Mesendoderm (in vitro differentiated cells): ENCODE data around the gene FMO2.
A peak's percentile ranks its signal among the peaks of the same experiment; 100 is the strongest.
"Not testable (repeated sequence)": the region's sequence is repeated elsewhere in the genome, so short reads cannot be mapped to it uniquely, and the experiment has no call there.

Experiments
- DNase-seq: peaks from one replicate; pipeline ENCODE4 v3.0.0; 2013
- H2AK5ac ChIP-seq: 2 replicates; pipeline ENCODE4 v1.6.1; 2013; ENCODE audit warnings: low read length, inconsistent platforms
- H2BK120ac ChIP-seq: 2 replicates; pipeline ENCODE4 v1.6.1; 2013; ENCODE audit warnings: low read depth, mild to moderate bottlenecking, low read length, moderate library complexity, mixed read lengths
- H2BK15ac ChIP-seq: replicated peaks from 2 replicates; pipeline ENCODE4 v1.6.1; 2013; ENCODE audit warnings: low read depth, mild to moderate bottlenecking, moderate library complexity
- H2BK5ac ChIP-seq: 2 replicates; pipeline ENCODE4 v1.6.1; 2013; ENCODE audit warnings: low read length, inconsistent platforms
- H3K18ac ChIP-seq: 2 replicates; pipeline ENCODE4 v1.6.1; 2013; ENCODE audit warnings: mild to moderate bottlenecking, low read length, mixed read lengths
- H3K23ac ChIP-seq: one replicate; pipeline ENCODE4 v1.6.1; 2013; ENCODE audit warnings: low read length
- H3K27ac ChIP-seq: 2 replicates; pipeline ENCODE4 v1.5.1; 2013; ENCODE audit warnings: low read depth, mild to moderate bottlenecking, inconsistent platforms, low read length, moderate library complexity
- H3K27me3 ChIP-seq: 2 replicates; pipeline ENCODE4 v1.6.1; 2013; ENCODE audit warnings: low read length, control low read depth, mild to moderate bottlenecking, inconsistent platforms; ENCODE audit not compliant: insufficient read depth, poor library complexity
- H3K36me3 ChIP-seq: 2 replicates; pipeline ENCODE4 v1.6.1; 2013; ENCODE audit warnings: low read length, inconsistent platforms; ENCODE audit not compliant: control insufficient read depth, insufficient read depth
- H3K4ac ChIP-seq: one replicate; pipeline ENCODE4 v1.6.1; 2013; ENCODE audit warnings: low read depth, mild to moderate bottlenecking, low read length, moderate library complexity
- H3K4me1 ChIP-seq: 2 replicates; pipeline ENCODE4 v1.6.1; 2013; ENCODE audit warnings: low read depth, low read length, inconsistent platforms; ENCODE audit not compliant: control insufficient read depth
- H3K4me2 ChIP-seq: 2 replicates; pipeline ENCODE4 v1.6.1; 2013; ENCODE audit warnings: low read length
- H3K4me3 ChIP-seq: 2 replicates; pipeline ENCODE4 v1.5.1; 2013; ENCODE audit warnings: mild to moderate bottlenecking, low read length
- H3K56ac ChIP-seq: one replicate; pipeline ENCODE4 v1.6.1; 2013; ENCODE audit warnings: low read length
- H3K79me1 ChIP-seq: 2 replicates; pipeline ENCODE4 v1.6.1; 2013; ENCODE audit warnings: low read length, inconsistent platforms
- H3K79me2 ChIP-seq: 2 replicates; pipeline ENCODE4 v1.6.1; 2013; ENCODE audit warnings: mild to moderate bottlenecking, low read length; ENCODE audit not compliant: control insufficient read depth, insufficient read depth
- H3K9ac ChIP-seq: 2 replicates; pipeline ENCODE4 v1.6.1; 2013; ENCODE audit warnings: low read length, inconsistent platforms
- H4K5ac ChIP-seq: one replicate; pipeline ENCODE4 v1.6.1; 2013; ENCODE audit warnings: low read length
- H4K8ac ChIP-seq: one replicate; pipeline ENCODE4 v1.6.1; 2013; ENCODE audit warnings: low read depth, mild to moderate bottlenecking, control low read depth, low read length, moderate library complexity
- WGBS: extraction: QIAGEN DNeasy Blood & Tissue Kit; methylation state at CpG from one replicate; pipeline ENCODE4 v1.1.7; 2013; ENCODE audit warnings: low lambda C conversion rate, missing lambda C conversion rate; ENCODE audit not compliant: insufficient coverage; ENCODE audit errors: extremely low coverage; 5-methylcytosine and 5-hydroxymethylcytosine counted together

Gene FMO2

GRCh38 chr1:171222936-171223335, 37.8 kb downstream of the FMO2 start:
- DNase-seq: peak; percentile 64
- Histone ChIP-seq H3K79me2 (no peaks in the 10 kb centered on the region), H2BK15ac (no peak overlapping the region), H3K23ac (no peak overlapping the region), H3K18ac (no peak overlapping the region), H3K4me3 (no peak overlapping the region), H3K27me3 (no peaks in the 10 kb centered on the region), H3K56ac (peak overlapping the region; percentile 8), H2BK120ac (no peak overlapping the region), H3K4me1 (peaks cover 2% of the 10 kb centered on the region), H3K4ac (no peak overlapping the region), H2AK5ac (no peak overlapping the region), H2BK5ac (no peak overlapping the region), H3K4me2 (no peak overlapping the region), H3K9ac (no peak overlapping the region), H4K5ac (no peak overlapping the region), H4K8ac (no peak overlapping the region), H3K79me1 (no peaks in the 10 kb centered on the region), H3K36me3 (no peaks in the 10 kb centered on the region), H3K27ac (no peak overlapping the region)
- no CpG with 5 or more reads among the region's 5 CpGs for WGBS

- H2AK5ac ChIP-seq, H4K5ac ChIP-seq, DNase-seq, H3K79me1 ChIP-seq, H3K9ac ChIP-seq, H3K36me3 ChIP-seq, H3K4me3 ChIP-seq, H3K27me3 ChIP-seq, H3K4me1 ChIP-seq, H2BK120ac ChIP-seq, H3K4me2 ChIP-seq, H4K8ac ChIP-seq, H3K79me2 ChIP-seq, H3K56ac ChIP-seq, H3K27ac ChIP-seq, H3K18ac ChIP-seq, H2BK5ac ChIP-seq, H3K23ac ChIP-seq, H3K4ac ChIP-seq, H2BK15ac ChIP-seq: not testable (repeated sequence)
- no CpG with 5 or more reads among the region's 4 CpGs for WGBS
Measured at GRCh38 chr1:171224257-171224656, 39.2 kb downstream of the FMO2 start.

DNA sequence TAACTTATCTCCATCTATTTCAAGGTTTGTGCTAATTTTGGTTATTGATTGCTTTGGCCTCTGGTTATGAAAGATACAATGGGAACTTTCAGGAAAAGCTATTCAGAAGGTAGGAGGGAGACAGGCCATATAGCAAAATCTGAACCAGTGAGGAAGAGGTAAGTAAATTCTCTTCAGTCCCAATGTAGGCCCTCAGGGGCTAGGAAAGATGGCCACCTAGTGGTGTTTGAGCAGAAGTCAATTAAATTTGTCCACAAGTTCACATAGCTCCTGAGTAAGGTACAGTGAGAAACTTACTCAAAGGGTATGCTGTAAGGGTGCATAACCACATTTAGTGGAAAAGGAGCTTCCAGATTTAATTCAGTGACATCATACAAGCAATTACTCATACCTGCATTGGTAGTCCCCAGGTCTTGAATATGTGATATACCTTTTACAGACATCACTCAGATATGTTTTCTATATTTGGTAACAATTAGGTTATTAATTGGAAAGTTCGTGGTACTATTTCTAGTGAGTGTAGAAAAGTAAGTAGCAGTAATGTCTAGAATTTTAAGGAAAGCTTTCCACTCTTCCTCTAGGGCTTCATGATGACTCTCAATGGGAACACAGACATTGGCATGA, 41.8 kb downstream of the FMO2 start:
- H3K36me3 ChIP-seq: no peaks in the 10 kb centered on the region
- H3K27ac ChIP-seq: no peak overlapping the region
- no peak overlapping the region for H3K4ac ChIP-seq
- WGBS: no CpG with 5 or more reads among the region's 1 CpG
- H3K23ac ChIP-seq: no peak overlapping the region
- no peak overlapping the region for H3K4me2 ChIP-seq
- no peak overlapping the region for H3K4me3 ChIP-seq
- no peak overlapping the region for H3K18ac ChIP-seq
- peaks cover 2% of the 10 kb centered on the region for H3K4me1 ChIP-seq
- H3K27me3 ChIP-seq: no peaks in the 10 kb centered on the region
- no peak overlapping the region for H2BK15ac ChIP-seq
- H3K9ac ChIP-seq: no peak overlapping the region
- no peak overlapping the region for H4K5ac ChIP-seq
- H3K79me1 ChIP-seq: no peaks in the 10 kb centered on the region
- H2BK120ac ChIP-seq: no peak overlapping the region
- no peak overlapping the region for H3K56ac ChIP-seq
- H3K79me2 ChIP-seq: no peaks in the 10 kb centered on the region
- H2BK5ac ChIP-seq: no peak overlapping the region
- no peak overlapping the region for H4K8ac ChIP-seq
- no peak overlapping the region for H2AK5ac ChIP-seq
- peak; percentile 87 for DNase-seq

- no peak overlapping the region for H3K56ac ChIP-seq
- H3K23ac ChIP-seq: no peak overlapping the region
- no peak overlapping the region for H4K5ac ChIP-seq
Measured at GRCh38 chr1:171231326-171231725, 46.2 kb downstream of the FMO2 start.

GRCh38 chr1:171233183-171233582, 48.1 kb downstream of the FMO2 start:
- no peak overlapping the region for H2BK15ac ChIP-seq
- no peak overlapping the region for H4K5ac ChIP-seq
- H4K8ac ChIP-seq: no peak overlapping the region
- no peak overlapping the region for H2AK5ac ChIP-seq
- DNase-seq: no peak
- H3K79me2 ChIP-seq: no peaks in the 10 kb centered on the region
- no peaks in the 10 kb centered on the region for H3K4me1 ChIP-seq
- H3K4ac ChIP-seq: no peak overlapping the region
- H3K4me2 ChIP-seq: no peak overlapping the region
- no CpG with 5 or more reads among the region's 1 CpG for WGBS
- no peak overlapping the region for H3K4me3 ChIP-seq
- H3K23ac ChIP-seq: no peak overlapping the region
- no peak overlapping the region for H3K56ac ChIP-seq
- no peak overlapping the region for H2BK5ac ChIP-seq
- H3K79me1 ChIP-seq: no peaks in the 10 kb centered on the region
- H3K27me3 ChIP-seq: no peaks in the 10 kb centered on the region
- no peaks in the 10 kb centered on the region for H3K36me3 ChIP-seq
- H3K27ac ChIP-seq: no peak overlapping the region
- no peak overlapping the region for H3K18ac ChIP-seq
- H2BK120ac ChIP-seq: no peak overlapping the region
- no peak overlapping the region for H3K9ac ChIP-seq

More at GRCh38 chr1:171231326-171231725, 46.2 kb downstream of the FMO2 start:
- Histone ChIP-seq H3K18ac (no peak overlapping the region), H2BK15ac (no peak overlapping the region), H3K79me2 (no peaks in the 10 kb centered on the region), H3K79me1 (no peaks in the 10 kb centered on the region), H3K4me2 (no peak overlapping the region), H2AK5ac (no peak overlapping the region), H2BK5ac (no peak overlapping the region), H3K4me1 (no peaks in the 10 kb centered on the region), H4K8ac (no peak overlapping the region), H3K36me3 (no peaks in the 10 kb centered on the region), H3K4me3 (no peak overlapping the region), H2BK120ac (no peak overlapping the region), H3K4ac (no peak overlapping the region), H3K27me3 (no peaks in the 10 kb centered on the region), H3K27ac (no peak overlapping the region), H3K9ac (no peak overlapping the region)
- no peak for DNase-seq

DNA sequence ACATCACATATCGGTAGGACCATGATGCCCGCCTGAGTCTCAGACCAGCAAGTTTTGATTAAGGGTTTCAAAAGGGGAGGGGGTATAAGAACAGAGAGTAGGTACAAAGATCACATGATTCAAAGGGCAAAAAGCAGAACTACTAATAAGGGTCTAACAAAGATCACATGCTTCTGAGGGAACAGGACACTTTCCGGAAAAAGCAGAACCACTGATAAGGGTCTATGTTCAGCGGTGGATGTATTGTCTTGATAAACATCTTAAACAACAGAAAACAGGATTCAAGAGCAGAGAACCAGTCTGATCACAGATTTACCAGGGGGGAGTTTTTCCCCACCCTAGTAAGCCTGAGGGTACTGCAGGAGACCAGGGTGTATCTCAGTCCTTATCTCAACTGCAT, 51.1 kb downstream of the FMO2 start:
- not testable (repeated sequence) for H3K23ac ChIP-seq, H3K18ac ChIP-seq, H3K79me1 ChIP-seq, H2BK15ac ChIP-seq, H3K36me3 ChIP-seq, H3K9ac ChIP-seq, DNase-seq, H3K4ac ChIP-seq, H3K27ac ChIP-seq, H3K27me3 ChIP-seq, H4K8ac ChIP-seq, H2AK5ac ChIP-seq, H3K4me2 ChIP-seq, H3K79me2 ChIP-seq, H3K4me3 ChIP-seq, H2BK5ac ChIP-seq, H3K4me1 ChIP-seq, H4K5ac ChIP-seq, H3K56ac ChIP-seq, H2BK120ac ChIP-seq
- no CpG with 5 or more reads among the region's 4 CpGs for WGBS
